Measurements from ENCODE around the gene IL19. TPM values are rescaled to one million over a fixed set of nuclear protein-coding genes. Genes with fewer than 3 reads are reported as not detected.

Gene IL19
- 0.28 TPM for total RNA-seq
- polyA plus RNA-seq = 1.0 TPM
- long read RNA-seq, donor 1 = 0 reads
- long read RNA-seq, donor 2 = 0 reads
- long read RNA-seq, donor 3 = 0 reads
- long read RNA-seq, donor 4 = 0 reads
- long read RNA-seq, donor 5, partial matches to known transcripts = 0 of 1 reads
- long read RNA-seq, donor 5, other reads (novel, unspliced or antisense) = 0 of 1 reads
- long read RNA-seq, donor 6 = 0 reads
- long read RNA-seq, donor 7 = 0 reads
- long read RNA-seq, donor 8 = 0 reads
- long read RNA-seq, donor 9 = 0 reads
- long read RNA-seq, donor 10 = 0 reads

- Histone ChIP-seq H3K27ac (ENCODE audit: low read depth in 1 of 2, low read length in 1 of 2) (peak within 1 kb of the TSS; percentile 50 to 74), H3K27me3 (ENCODE audit: control insufficient read depth in 2 of 2, insufficient read depth in 1 of 2, low read length in 1 of 2) (peaks cover 0 to 2% of the 10 kb centered on the region in 2 donors), H3K9me3 (ENCODE audit: control insufficient read depth in 2 of 2, insufficient read depth in 1 of 2, low read length in 1 of 2) (no peaks in the 10 kb centered on the region), H3K36me3 (ENCODE audit: control insufficient read depth in 2 of 2, insufficient read depth in 2 of 2, low read length in 1 of 2) (no peaks in the 10 kb centered on the region), H3K4me3 (ENCODE audit: low read length in 2 of 2) (no peak within 1 kb of the TSS), H3K4me1 (ENCODE audit: control insufficient read depth in 2 of 2, insufficient read depth in 2 of 2, low read length in 2 of 2) (peaks cover 51 to 79% of the 10 kb centered on the region in 2 donors)
- no peak for DNase-seq (ENCODE audit: low read depth in 6 of 9, low spot score in 9 of 9)
- 58% methylated on average over 9 of the region's 9 CpGs for WGBS
Measured at GRCh38 chr1:206770531-206771337, at the start of gene IL19. Gene IL19, plus strand, starts transcription at chr1:206770773. Its CDS starts 65,890 bp downstream, at chr1:206836663.

- WGBS = 100% methylated on average over 1 of the region's 1 CpG
- no peak overlapping the region for H3K27ac ChIP-seq (ENCODE audit: low read depth in 1 of 2, low read length in 1 of 2)
- DNase-seq (ENCODE audit: low read depth in 6 of 9, low spot score in 9 of 9) = no peak
- H3K4me3 ChIP-seq (ENCODE audit: low read length in 2 of 2) = no peak overlapping the region
- peaks cover 14 to 47% of the 10 kb centered on the region in 2 donors for H3K4me1 ChIP-seq (ENCODE audit: control insufficient read depth in 2 of 2, insufficient read depth in 2 of 2, low read length in 2 of 2)
- H3K9me3 ChIP-seq (ENCODE audit: control insufficient read depth in 2 of 2, insufficient read depth in 1 of 2, low read length in 1 of 2) = no peaks in the 10 kb centered on the region
- no peaks in the 10 kb centered on the region for H3K27me3 ChIP-seq (ENCODE audit: control insufficient read depth in 2 of 2, insufficient read depth in 1 of 2, low read length in 1 of 2)
- H3K36me3 ChIP-seq (ENCODE audit: control insufficient read depth in 2 of 2, insufficient read depth in 2 of 2, low read length in 1 of 2) = no peaks in the 10 kb centered on the region
Measured at GRCh38 chr1:206721454-206721853, 49.1 kb upstream of the IL19 start.

GRCh38 chr1:206722751-206723461, 47.7 kb upstream of the IL19 start:
- Histone ChIP-seq H3K36me3 (ENCODE audit: control insufficient read depth in 2 of 2, insufficient read depth in 2 of 2, low read length in 1 of 2) (no peaks in the 10 kb centered on the region), H3K4me3 (ENCODE audit: low read length in 2 of 2) (no peak overlapping the region), H3K27me3 (ENCODE audit: control insufficient read depth in 2 of 2, insufficient read depth in 1 of 2, low read length in 1 of 2) (no peaks in the 10 kb centered on the region), H3K4me1 (ENCODE audit: control insufficient read depth in 2 of 2, insufficient read depth in 2 of 2, low read length in 2 of 2) (peaks cover 6 to 43% of the 10 kb centered on the region in 2 donors), H3K27ac (ENCODE audit: low read depth in 1 of 2, low read length in 1 of 2) (no peak overlapping the region), H3K9me3 (ENCODE audit: control insufficient read depth in 2 of 2, insufficient read depth in 1 of 2, low read length in 1 of 2) (no peaks in the 10 kb centered on the region)
- DNase-seq (ENCODE audit: low read depth in 6 of 9, low spot score in 9 of 9) = no peak
- WGBS = 88% methylated on average over 17 of the region's 17 CpGs

GRCh38 chr1:206723462-206723804, 47.1 kb upstream of the IL19 start:
- no peak overlapping the region for H3K27ac ChIP-seq (ENCODE audit: low read depth in 1 of 2, low read length in 1 of 2)
- 96% methylated on average over 4 of the region's 4 CpGs for WGBS

GRCh38 chr1:206723805-206724472, 46.6 kb upstream of the IL19 start:
- no peaks in the 10 kb centered on the region for H3K27me3 ChIP-seq (ENCODE audit: control insufficient read depth in 2 of 2, insufficient read depth in 1 of 2, low read length in 1 of 2)
- 57% methylated on average over 12 of the region's 12 CpGs for WGBS
- no peaks in the 10 kb centered on the region for H3K9me3 ChIP-seq (ENCODE audit: control insufficient read depth in 2 of 2, insufficient read depth in 1 of 2, low read length in 1 of 2)
- DNase-seq (ENCODE audit: low read depth in 6 of 9, low spot score in 9 of 9) = no peak
- no peak overlapping the region for H3K27ac ChIP-seq (ENCODE audit: low read depth in 1 of 2, low read length in 1 of 2)
- peaks cover 3 to 4% of the 10 kb centered on the region in 2 donors for H3K36me3 ChIP-seq (ENCODE audit: control insufficient read depth in 2 of 2, insufficient read depth in 2 of 2, low read length in 1 of 2)
- H3K4me1 ChIP-seq (ENCODE audit: control insufficient read depth in 2 of 2, insufficient read depth in 2 of 2, low read length in 2 of 2) = peaks cover 11 to 53% of the 10 kb centered on the region in 2 donors
- H3K4me3 ChIP-seq (ENCODE audit: low read length in 2 of 2) = no peak overlapping the region

More at GRCh38 chr1:206723462-206723804, 47.1 kb upstream of the IL19 start:
- Histone ChIP-seq H3K27me3 (ENCODE audit: control insufficient read depth in 2 of 2, insufficient read depth in 1 of 2, low read length in 1 of 2) (no peaks in the 10 kb centered on the region), H3K4me1 (ENCODE audit: control insufficient read depth in 2 of 2, insufficient read depth in 2 of 2, low read length in 2 of 2) (peaks cover 11 to 49% of the 10 kb centered on the region in 2 donors), H3K36me3 (ENCODE audit: control insufficient read depth in 2 of 2, insufficient read depth in 2 of 2, low read length in 1 of 2) (no peaks in the 10 kb centered on the region), H3K4me3 (ENCODE audit: low read length in 2 of 2) (no peak overlapping the region), H3K9me3 (ENCODE audit: control insufficient read depth in 2 of 2, insufficient read depth in 1 of 2, low read length in 1 of 2) (no peaks in the 10 kb centered on the region)
- DNase-seq (ENCODE audit: low read depth in 6 of 9, low spot score in 9 of 9) = no peak

GRCh38 chr1:206725109-206725963, 45.2 kb upstream of the IL19 start:
- peak in 4 of 9 donors; percentile 61 to 83 (median 71) for DNase-seq (ENCODE audit: low read depth in 6 of 9, low spot score in 9 of 9)
- H3K4me3 ChIP-seq (ENCODE audit: low read length in 2 of 2) = no peak overlapping the region
- no peaks in the 10 kb centered on the region for H3K27me3 ChIP-seq (ENCODE audit: control insufficient read depth in 2 of 2, insufficient read depth in 1 of 2, low read length in 1 of 2)
- H3K27ac ChIP-seq (ENCODE audit: low read depth in 1 of 2, low read length in 1 of 2) = peak overlapping the region in 1 of 2 donors; percentile 62
- H3K36me3 ChIP-seq (ENCODE audit: control insufficient read depth in 2 of 2, insufficient read depth in 2 of 2, low read length in 1 of 2) = peaks cover 17% of the 10 kb centered on the region in 2 donors
- peaks cover 11 to 51% of the 10 kb centered on the region in 2 donors for H3K4me1 ChIP-seq (ENCODE audit: control insufficient read depth in 2 of 2, insufficient read depth in 2 of 2, low read length in 2 of 2)
- 78% methylated on average over 9 of the region's 9 CpGs for WGBS
- H3K9me3 ChIP-seq (ENCODE audit: control insufficient read depth in 2 of 2, insufficient read depth in 1 of 2, low read length in 1 of 2) = no peaks in the 10 kb centered on the region

GRCh38 chr1:206727981-206728696, 42.4 kb upstream of the IL19 start:
- no peaks in the 10 kb centered on the region for H3K27me3 ChIP-seq (ENCODE audit: control insufficient read depth in 2 of 2, insufficient read depth in 1 of 2, low read length in 1 of 2)
- H3K4me3 ChIP-seq (ENCODE audit: low read length in 2 of 2) = no peak overlapping the region
- H3K36me3 ChIP-seq (ENCODE audit: control insufficient read depth in 2 of 2, insufficient read depth in 2 of 2, low read length in 1 of 2) = peaks cover 44 to 45% of the 10 kb centered on the region in 2 donors
- no peaks in the 10 kb centered on the region for H3K9me3 ChIP-seq (ENCODE audit: control insufficient read depth in 2 of 2, insufficient read depth in 1 of 2, low read length in 1 of 2)
- WGBS = 58% methylated on average over 8 of the region's 8 CpGs
- H3K4me1 ChIP-seq (ENCODE audit: control insufficient read depth in 2 of 2, insufficient read depth in 2 of 2, low read length in 2 of 2) = peaks cover 11 to 40% of the 10 kb centered on the region in 2 donors
- H3K27ac ChIP-seq (ENCODE audit: low read depth in 1 of 2, low read length in 1 of 2) = no peak overlapping the region
- no peak for DNase-seq (ENCODE audit: low read depth in 6 of 9, low spot score in 9 of 9)

- Histone ChIP-seq H3K9me3 (ENCODE audit: control insufficient read depth in 2 of 2, insufficient read depth in 1 of 2, low read length in 1 of 2) (no peaks in the 10 kb centered on the region), H3K27ac (ENCODE audit: low read depth in 1 of 2, low read length in 1 of 2) (no peak overlapping the region), H3K4me3 (ENCODE audit: low read length in 2 of 2) (no peak overlapping the region), H3K27me3 (ENCODE audit: control insufficient read depth in 2 of 2, insufficient read depth in 1 of 2, low read length in 1 of 2) (no peaks in the 10 kb centered on the region), H3K36me3 (ENCODE audit: control insufficient read depth in 2 of 2, insufficient read depth in 2 of 2, low read length in 1 of 2) (peaks cover 47 to 50% of the 10 kb centered on the region in 2 donors), H3K4me1 (ENCODE audit: control insufficient read depth in 2 of 2, insufficient read depth in 2 of 2, low read length in 2 of 2) (peaks cover 11 to 38% of the 10 kb centered on the region in 2 donors)
- 34% methylated on average over 9 of the region's 9 CpGs for WGBS
- no peak for DNase-seq (ENCODE audit: low read depth in 6 of 9, low spot score in 9 of 9)
Measured at GRCh38 chr1:206728697-206728987, 41.9 kb upstream of the IL19 start.
